NT2/D1 (cell line): ENCODE measurements around the gene LPIN3.

Experiments
- DNase-seq: peaks from one replicate; pipeline ENCODE4 v3.0.0-alpha.2; 2011; ENCODE audit warnings: low read depth, low spot score
- H3K27me3 ChIP-seq: 2 replicates; pipeline ENCODE4 v1.6.0; 2011; ENCODE audit warnings: mild to moderate bottlenecking; ENCODE audit not compliant: insufficient read length, insufficient read depth
- H3K36me3 ChIP-seq: 2 replicates; pipeline ENCODE4 v1.6.1; 2011; ENCODE audit warnings: mild to moderate bottlenecking, low read length, mixed read lengths; ENCODE audit not compliant: insufficient read depth, insufficient read length
- H3K4me1 ChIP-seq: 2 replicates; pipeline ENCODE4 v1.5.1; 2011; ENCODE audit not compliant: insufficient read depth, insufficient read length
- H3K4me3 ChIP-seq: 2 replicates; pipeline ENCODE4 v1.5.1; 2011; ENCODE audit warnings: low read depth; ENCODE audit not compliant: insufficient read length
- H3K9ac ChIP-seq: 2 replicates; pipeline ENCODE4 v1.6.0; 2011; ENCODE audit warnings: low read depth; ENCODE audit not compliant: insufficient read length
- H3K9me3 ChIP-seq: 2 replicates; pipeline ENCODE4 v1.5.1; 2011; ENCODE audit warnings: mild to moderate bottlenecking, low read length; ENCODE audit not compliant: insufficient read depth
- SUZ12 ChIP-seq: IDR thresholded peaks from 2 replicates; pipeline ENCODE4 v1.6.1; 2011; ENCODE audit not compliant: insufficient read length, insufficient read depth; ENCODE audit errors: extremely low read depth
- YY1 ChIP-seq: IDR thresholded peaks from 2 replicates; pipeline ENCODE4 v1.6.1; 2011; ENCODE audit not compliant: insufficient read length, insufficient read depth
- ZNF274 ChIP-seq: IDR thresholded peaks from 2 replicates; pipeline ENCODE4 v1.6.1; 2011; ENCODE audit warnings: mild to moderate bottlenecking, low read depth, low read length

The LPIN3 gene, protein sequence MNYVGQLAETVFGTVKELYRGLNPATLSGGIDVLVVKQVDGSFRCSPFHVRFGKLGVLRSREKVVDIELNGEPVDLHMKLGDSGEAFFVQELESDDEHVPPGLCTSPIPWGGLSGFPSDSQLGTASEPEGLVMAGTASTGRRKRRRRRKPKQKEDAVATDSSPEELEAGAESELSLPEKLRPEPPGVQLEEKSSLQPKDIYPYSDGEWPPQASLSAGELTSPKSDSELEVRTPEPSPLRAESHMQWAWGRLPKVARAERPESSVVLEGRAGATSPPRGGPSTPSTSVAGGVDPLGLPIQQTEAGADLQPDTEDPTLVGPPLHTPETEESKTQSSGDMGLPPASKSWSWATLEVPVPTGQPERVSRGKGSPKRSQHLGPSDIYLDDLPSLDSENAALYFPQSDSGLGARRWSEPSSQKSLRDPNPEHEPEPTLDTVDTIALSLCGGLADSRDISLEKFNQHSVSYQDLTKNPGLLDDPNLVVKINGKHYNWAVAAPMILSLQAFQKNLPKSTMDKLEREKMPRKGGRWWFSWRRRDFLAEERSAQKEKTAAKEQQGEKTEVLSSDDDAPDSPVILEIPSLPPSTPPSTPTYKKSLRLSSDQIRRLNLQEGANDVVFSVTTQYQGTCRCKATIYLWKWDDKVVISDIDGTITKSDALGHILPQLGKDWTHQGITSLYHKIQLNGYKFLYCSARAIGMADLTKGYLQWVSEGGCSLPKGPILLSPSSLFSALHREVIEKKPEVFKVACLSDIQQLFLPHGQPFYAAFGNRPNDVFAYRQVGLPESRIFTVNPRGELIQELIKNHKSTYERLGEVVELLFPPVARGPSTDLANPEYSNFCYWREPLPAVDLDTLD

DNA sequence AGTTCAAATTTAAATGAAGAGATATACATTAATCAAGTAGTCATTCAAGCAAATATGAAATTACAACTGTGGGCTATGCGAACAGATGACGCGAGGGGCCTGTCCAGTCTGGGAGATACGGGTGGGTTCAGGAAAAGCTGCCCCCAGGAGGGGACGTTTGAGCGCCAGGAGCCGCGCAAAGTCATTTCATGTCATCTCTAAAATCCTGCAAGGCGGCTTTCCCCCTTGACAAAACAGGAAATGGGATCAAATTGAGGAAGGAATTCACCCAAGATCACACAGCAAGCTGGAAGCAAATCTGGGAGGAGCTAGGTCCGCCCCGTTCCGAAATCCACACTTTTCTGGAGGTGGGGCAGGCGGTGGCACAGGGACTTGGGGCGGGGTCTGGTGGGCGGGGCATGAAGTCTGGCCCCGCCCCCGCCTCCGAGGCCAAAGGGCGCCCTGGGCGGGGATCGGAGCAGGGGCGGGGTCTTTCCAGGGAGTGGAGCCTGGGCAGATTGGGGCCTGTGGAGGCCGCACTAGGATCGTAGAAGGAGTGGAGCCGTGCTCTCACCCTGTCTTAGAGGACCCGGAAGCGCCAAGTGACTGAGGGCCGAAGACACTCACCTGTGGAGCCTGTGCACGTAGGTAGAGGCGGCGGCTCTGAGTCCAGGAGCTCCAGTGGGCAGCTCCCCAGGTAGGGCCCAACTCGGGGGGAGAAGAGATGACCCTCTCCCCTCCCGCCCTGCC, at the start of gene LPIN3:
TSS of gene LPIN3 (plus strand) at position 495 of the 729 bp plus-strand sequence. CDS start 4,983 bp downstream, outside the sequence.
- peaks cover 6% of the 10 kb centered on the region for H3K4me1 ChIP-seq
- no peaks in the 10 kb centered on the region for H3K36me3 ChIP-seq
- H3K9ac ChIP-seq = peak within 1 kb of the TSS; percentile 77
- peak within 1 kb of the TSS; percentile 39 for H3K4me3 ChIP-seq
- peaks cover 12% of the 10 kb centered on the region for H3K27me3 ChIP-seq
- peak; percentile 88 for DNase-seq
- H3K9me3 ChIP-seq = no peaks in the 10 kb centered on the region
- TF ChIP-seq YY1 (no peak), SUZ12 (no peak), ZNF274 (no peak)

DNA sequence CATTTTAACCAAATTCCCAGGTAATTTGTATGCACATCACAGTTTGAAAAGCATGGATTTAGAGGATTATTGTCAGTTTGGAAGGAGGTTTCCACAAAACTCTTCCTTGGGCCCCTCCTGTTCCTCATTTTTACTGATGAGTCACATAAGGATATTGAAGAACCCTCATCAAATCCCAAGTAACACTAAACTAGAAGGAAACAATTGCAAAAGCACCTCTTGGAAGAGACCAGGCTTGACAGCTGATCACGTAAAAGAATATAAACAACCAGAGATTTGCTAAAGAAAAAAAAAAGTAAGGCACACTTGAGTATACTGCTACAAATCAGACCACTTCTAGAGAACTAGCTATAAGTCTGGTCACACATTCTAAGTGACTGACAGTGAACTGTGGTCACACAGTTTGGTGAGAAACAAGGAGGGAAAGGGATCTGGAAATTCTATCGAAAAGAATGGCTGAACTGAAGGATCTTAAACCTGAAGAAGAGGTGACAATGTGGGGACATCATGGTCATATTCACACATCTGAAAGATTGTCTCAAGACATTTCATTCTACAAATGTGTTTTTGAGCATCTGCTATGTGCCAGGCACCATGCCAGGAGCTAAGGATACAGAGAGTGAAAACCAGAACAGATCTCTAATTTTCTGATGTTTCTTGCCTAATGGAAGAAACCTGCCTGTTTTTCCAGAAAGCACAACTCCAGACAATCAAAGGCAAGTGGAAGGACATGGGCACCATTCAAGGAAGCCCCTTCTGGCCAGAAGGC, 47.2 kb upstream of the LPIN3 start:
- DNase-seq = no peak
- TF ChIP-seq SUZ12 (no peak), ZNF274 (no peak), YY1 (no peak)

DNA sequence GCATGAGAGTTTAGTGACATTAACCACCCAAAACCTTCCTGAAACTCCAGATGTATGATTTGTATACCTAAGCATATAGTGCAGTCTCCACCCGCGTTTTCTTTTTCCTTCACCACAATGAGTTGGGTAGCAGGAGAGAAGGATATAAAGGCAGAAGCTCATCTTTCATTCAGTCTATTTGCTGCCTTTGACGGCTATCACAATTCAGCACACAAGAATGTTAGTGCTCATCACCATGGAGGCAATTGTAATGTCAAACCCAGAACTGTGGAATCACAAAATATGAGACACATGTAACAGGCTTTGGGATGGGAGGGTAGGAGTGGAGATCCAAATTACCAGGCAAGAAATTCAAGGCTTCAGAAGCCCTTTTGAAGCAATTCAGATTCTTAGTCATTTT, 40.7 kb upstream of the LPIN3 start:
- Histone ChIP-seq H3K9ac (no peak overlapping the region), H3K9me3 (no peaks in the 10 kb centered on the region), H3K4me3 (no peak overlapping the region), H3K4me1 (no peaks in the 10 kb centered on the region), H3K36me3 (no peaks in the 10 kb centered on the region), H3K27me3 (no peaks in the 10 kb centered on the region)
- TF ChIP-seq YY1 (no peak), SUZ12 (no peak), ZNF274 (no peak)
- DNase-seq = no peak

More for the DNA sequence above, 47.2 kb upstream of the LPIN3 start:
- Histone ChIP-seq H3K27me3 (no peaks in the 10 kb centered on the region), H3K9me3 (no peaks in the 10 kb centered on the region), H3K36me3 (no peaks in the 10 kb centered on the region), H3K4me3 (no peak overlapping the region), H3K4me1 (no peaks in the 10 kb centered on the region), H3K9ac (no peak overlapping the region)

DNA sequence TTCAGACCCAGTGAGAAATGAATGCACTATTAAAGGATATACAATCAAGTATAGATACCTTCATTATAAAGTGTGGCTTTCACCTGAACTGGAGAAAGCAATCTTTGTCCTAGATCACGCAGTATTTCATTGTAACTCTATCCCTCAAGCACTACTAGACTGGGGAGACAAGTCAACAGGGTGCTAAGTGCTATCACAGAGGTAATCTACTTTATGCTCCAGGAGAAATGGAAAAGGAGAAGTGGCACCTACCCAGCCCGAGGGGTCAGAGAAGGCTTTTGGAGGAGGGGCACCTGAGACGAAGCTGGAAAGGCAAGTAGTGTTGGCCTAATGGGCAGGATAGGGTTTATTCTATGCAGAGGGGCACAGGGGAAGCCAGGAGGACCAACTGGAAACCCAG, 40.2 kb upstream of the LPIN3 start:
- DNase-seq = no peak
- no peaks in the 10 kb centered on the region for H3K9me3 ChIP-seq
- TF ChIP-seq YY1 (no peak), ZNF274 (no peak), SUZ12 (no peak)
- no peaks in the 10 kb centered on the region for H3K4me1 ChIP-seq
- no peak overlapping the region for H3K4me3 ChIP-seq
- no peak overlapping the region for H3K9ac ChIP-seq
- no peaks in the 10 kb centered on the region for H3K27me3 ChIP-seq
- H3K36me3 ChIP-seq = no peaks in the 10 kb centered on the region

DNA sequence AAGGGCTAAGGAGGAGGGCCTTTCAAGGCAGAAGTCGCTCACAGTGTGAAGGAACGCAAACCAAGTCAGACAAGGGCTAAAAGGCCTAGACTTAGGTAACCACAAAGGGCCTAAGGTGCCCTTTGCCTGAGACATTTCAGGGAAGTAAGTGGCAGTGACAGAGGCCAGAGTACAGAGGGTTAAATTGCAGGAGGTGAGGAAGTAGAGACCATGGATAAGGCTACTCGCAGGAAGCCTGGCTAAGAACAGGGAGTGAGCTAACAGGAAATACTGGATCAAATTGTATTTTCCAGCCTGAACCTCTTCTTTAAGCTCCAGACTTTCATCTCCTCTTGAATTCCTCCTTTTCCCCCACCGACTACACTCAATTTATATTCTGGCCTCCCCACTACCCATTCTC, 39.7 kb upstream of the LPIN3 start:
- H3K36me3 ChIP-seq = no peaks in the 10 kb centered on the region
- no peaks in the 10 kb centered on the region for H3K9me3 ChIP-seq
- no peak overlapping the region for H3K9ac ChIP-seq
- H3K4me3 ChIP-seq = no peak overlapping the region
- no peaks in the 10 kb centered on the region for H3K4me1 ChIP-seq
- H3K27me3 ChIP-seq = no peaks in the 10 kb centered on the region
- no peak for TF ChIP-seq ZNF274
- no peak for TF ChIP-seq YY1
- TF ChIP-seq SUZ12 = no peak
- no peak for DNase-seq

DNA sequence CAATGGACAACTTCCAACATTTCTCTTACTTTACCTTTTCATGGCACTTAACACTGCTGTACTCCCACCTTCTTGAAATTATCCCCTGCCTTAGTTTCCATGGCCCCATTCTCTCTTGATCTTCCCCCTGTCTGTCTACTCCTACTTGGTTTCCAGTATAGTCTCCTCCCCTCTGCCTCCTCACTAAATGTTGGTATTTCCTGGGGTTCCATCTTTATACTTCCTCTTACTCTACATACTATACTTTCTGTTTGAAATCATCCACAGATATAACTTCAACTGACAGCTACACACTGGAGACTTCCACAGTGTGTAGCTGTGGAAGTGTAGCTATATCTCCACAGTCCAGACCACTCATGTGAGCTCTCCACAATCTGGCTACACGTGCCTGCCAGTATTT, 36.6 kb upstream of the LPIN3 start:
- Histone ChIP-seq H3K9me3 (no peaks in the 10 kb centered on the region), H3K9ac (no peak overlapping the region), H3K36me3 (no peaks in the 10 kb centered on the region), H3K4me1 (no peaks in the 10 kb centered on the region), H3K4me3 (no peak overlapping the region), H3K27me3 (no peaks in the 10 kb centered on the region)
- DNase-seq = no peak
- no peak for TF ChIP-seq SUZ12
- no peak for TF ChIP-seq YY1
- TF ChIP-seq ZNF274 = no peak
